Liver (tissue), 9 donors: ENCODE measurements around the gene CSRP1. TPM values are rescaled to one million over a fixed set of nuclear protein-coding genes. Genes with fewer than 3 reads are reported as not detected.

Source experiments
- DNase-seq: peaks from one replicate; pipeline ENCODE4 v3.0.0-alpha.2; 2017; ENCODE audit warnings: low spot score
- H3K27ac ChIP-seq, 2 donors: one replicate each; pipeline ENCODE4 v1.7.0; 2013; ENCODE audit warnings: inconsistent platforms in 2 of 2, low read length in 2 of 2, control low read depth in 1 of 2, low read depth in 1 of 2, mild to moderate bottlenecking in 1 of 2
- H3K27me3 ChIP-seq, 4 donors: one replicate each; pipeline versions ENCODE4 v1.6.1 to v1.7.0; 2013; ENCODE audit warnings: low read length in 3 of 4, inconsistent platforms in 1 of 4, mild to moderate bottlenecking in 1 of 4, moderate library complexity in 1 of 4; ENCODE audit not compliant: control insufficient read depth in 4 of 4, insufficient read depth in 4 of 4
- H3K36me3 ChIP-seq, 4 donors: one replicate each; pipeline versions ENCODE4 v1.6.1 to v1.7.0; 2013; ENCODE audit warnings: low read length in 3 of 4, mild to moderate bottlenecking in 3 of 4, low read depth in 1 of 4, moderate library complexity in 1 of 4; ENCODE audit not compliant: control insufficient read depth in 4 of 4, insufficient read depth in 3 of 4
- H3K4me1 ChIP-seq, 4 donors: one replicate each; pipeline versions ENCODE4 v1.6.1 to v1.7.0; 2013; ENCODE audit warnings: low read length in 3 of 4, mild to moderate bottlenecking in 3 of 4, moderate library complexity in 1 of 4; ENCODE audit not compliant: control insufficient read depth in 4 of 4, insufficient read depth in 4 of 4
- H3K4me3 ChIP-seq, 3 donors: one replicate each; pipeline versions ENCODE4 v1.6.1 to v1.7.0; 2013; ENCODE audit warnings: low read length in 3 of 3, control low read depth in 1 of 3, low read depth in 1 of 3, mild to moderate bottlenecking in 1 of 3
- H3K9ac ChIP-seq, 2 donors: one replicate each; pipeline ENCODE4 v1.7.0; 2013; ENCODE audit warnings: low read length in 2 of 2, mild to moderate bottlenecking in 2 of 2, moderate library complexity in 2 of 2, control low read depth in 1 of 2, low read depth in 1 of 2
- H3K9me3 ChIP-seq, 4 donors: one replicate each; pipeline versions ENCODE4 v1.6.1 to v1.7.0; 2013; ENCODE audit warnings: low read length in 3 of 4; ENCODE audit not compliant: control insufficient read depth in 4 of 4
- CTCF ChIP-seq: fragments of 150-350 bp; IDR thresholded peaks from 2 replicates; pipeline ENCODE4 v1.5.1; 2017; ENCODE audit warnings: improper control_type of control experiment, low read depth, low read length; ENCODE audit not compliant: missing input control
- EGR1 ChIP-seq, 2 donors: IDR thresholded peaks; 2 replicates each; pipeline ENCODE4 v1.6.1; 2016 to 2018; ENCODE audit warnings: antibody characterized with exemption in 2 of 2, low read depth in 2 of 2
- FOXA1 ChIP-seq: IDR thresholded peaks from 2 replicates; pipeline ENCODE4 v1.6.1; 2016; ENCODE audit warnings: antibody characterized with exemption
- FOXA2 ChIP-seq: IDR thresholded peaks from 2 replicates; pipeline ENCODE4 v1.6.1; 2016; ENCODE audit warnings: antibody characterized with exemption
- GABPA ChIP-seq, 2 donors: IDR thresholded peaks in 1 of 2; conservative IDR thresholded peaks in 1 of 2; 2 replicates each; pipeline ENCODE4 v1.6.1; 2016; ENCODE audit warnings: antibody characterized with exemption in 2 of 2, mild to moderate bottlenecking in 1 of 2, moderate library complexity in 1 of 2
- HNF4A ChIP-seq, 2 donors: conservative IDR thresholded peaks; 2 replicates each; pipeline ENCODE4 v1.6.1; 2016; ENCODE audit warnings: antibody characterized with exemption in 2 of 2, mild to moderate bottlenecking in 2 of 2
- HNF4G ChIP-seq: IDR thresholded peaks from 2 replicates; pipeline ENCODE4 v1.6.1; 2016; ENCODE audit warnings: antibody characterized with exemption
- JUND ChIP-seq, 2 donors: IDR thresholded peaks; 2 replicates each; pipeline ENCODE4 v1.6.1; 2016; ENCODE audit warnings: antibody characterized with exemption in 2 of 2
- NR2F2 ChIP-seq: IDR thresholded peaks from 2 replicates; pipeline ENCODE4 v1.6.1; 2016; ENCODE audit warnings: antibody characterized with exemption
- RAD21 ChIP-seq, 2 donors: IDR thresholded peaks; 2 replicates each; pipeline ENCODE4 v1.6.1; 2016; ENCODE audit warnings: antibody characterized with exemption in 2 of 2, mild to moderate bottlenecking in 2 of 2
- REST ChIP-seq: IDR thresholded peaks from 2 replicates; pipeline ENCODE4 v1.6.1; 2016; ENCODE audit warnings: antibody characterized with exemption, mild to moderate bottlenecking
- RXRA ChIP-seq, 2 donors: IDR thresholded peaks; 2 replicates each; pipeline ENCODE4 v1.6.1; 2017 to 2018; ENCODE audit warnings: antibody characterized with exemption in 2 of 2, mild to moderate bottlenecking in 1 of 2
- SP1 ChIP-seq: IDR thresholded peaks from 2 replicates; pipeline ENCODE4 v1.6.1; 2018; ENCODE audit warnings: antibody characterized with exemption, mild to moderate bottlenecking
- TAF1 ChIP-seq: conservative IDR thresholded peaks from 2 replicates; pipeline ENCODE4 v1.6.1; 2016; ENCODE audit warnings: antibody characterized with exemption, mild to moderate bottlenecking
- YY1 ChIP-seq: IDR thresholded peaks from 2 replicates; pipeline ENCODE4 v1.6.1; 2016; ENCODE audit warnings: antibody characterized with exemption, mild to moderate bottlenecking
- whole genome bisulfite sequencing: extraction: QIAGEN DNeasy Blood & Tissue Kit; methylation state at CpG from one replicate; pipeline ENCODE4 v1.1.7; 2013; 5-methylcytosine and 5-hydroxymethylcytosine counted together
- polyA plus RNA-seq, 2 donors: library from polyadenylated mRNA; stranded (reverse) in 1 of 2; unstranded in 1 of 2; fragments of 200-250 nt in 1 of 2; fragments of >200 nt in 1 of 2; fragmentation: Nextera tagmentation in 1 of 2; extraction: Ambion mirVana in 1 of 2; gene quantifications; one replicate each; pipeline versions ENCODE4 v1.2.1 to v1.2.3, GENCODE V29; 2013 to 2015
- total RNA-seq, 2 donors: library from RNA; depleted of rRNA; stranded (reverse); fragments of >200 nt; gene quantifications; one replicate each; pipeline ENCODE4 v1.2.3, GENCODE V29; 2014
- TF ChIP-seq, protein P1 (sequence below): IDR thresholded peaks from 2 replicates; pipeline ENCODE4 v1.6.1; 2016; ENCODE audit warnings: antibody characterized with exemption
- TF ChIP-seq, protein P2 (sequence below): IDR thresholded peaks from 2 replicates; pipeline ENCODE4 v1.6.1; 2016; ENCODE audit warnings: antibody characterized with exemption
- donor health status: healthy.
- donor health status: healthy.
- donor health status: healthy.
- donor health status: healthy.
- donor health status: healthy.

The CSRP1 gene
- total and polyA plus RNA-seq, 4 donors, result 42.7 to 96.9 (median 68.3) TPM

DNA sequence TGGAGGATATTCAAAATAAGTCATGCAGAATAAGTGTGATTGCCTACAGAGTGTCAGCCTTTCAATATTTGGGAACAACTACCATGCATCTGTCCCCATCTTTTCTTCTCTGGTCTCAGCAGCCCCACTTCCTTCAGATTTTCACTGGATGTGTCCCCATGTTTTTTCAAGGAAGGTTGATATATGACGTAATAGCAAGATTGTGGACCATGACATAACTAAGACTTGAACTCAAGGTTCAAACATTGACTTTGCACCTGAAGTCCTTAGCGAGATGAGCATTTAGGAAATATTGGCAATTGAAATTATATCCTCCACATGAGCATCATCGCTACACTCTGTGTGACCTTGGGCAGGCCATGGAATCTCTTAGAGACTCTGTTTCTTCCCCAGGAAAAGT, 37.8 kb upstream of the CSRP1 start:
- Histone ChIP-seq H3K27me3 (peaks cover 0 to under 1% (median 0%) of the 10 kb centered on the region in 4 donors), H3K36me3 (no peaks in the 10 kb centered on the region), H3K4me1 (peaks cover 0 to 2% (median under 1%) of the 10 kb centered on the region in 4 donors), H3K4me3 (no peak overlapping the region), H3K27ac (no peak overlapping the region), H3K9me3 (no peaks in the 10 kb centered on the region), H3K9ac (no peak overlapping the region)
- DNase-seq, result no peak
- 97% methylated on average over 3 of the region's 3 CpGs for WGBS
- no peak for TF ChIP-seq RXRA (IDR thresholded peaks at IDR 0.05)
- no peak for TF ChIP-seq TAF1
- TF ChIP-seq RAD21 (IDR thresholded peaks at IDR 0.05), result no peak
- TF ChIP-seq CTCF, result no peak
- no peak for TF ChIP-seq NR2F2
- no peak for TF ChIP-seq FOXA1
- no peak for TF ChIP-seq EGR1 (IDR thresholded peaks at IDR 0.05; ENCODE audit: low read depth in 2 of 2)
- no peak for TF ChIP-seq HNF4G
- no peak for TF ChIP-seq YY1
- TF ChIP-seq, protein P1, sequence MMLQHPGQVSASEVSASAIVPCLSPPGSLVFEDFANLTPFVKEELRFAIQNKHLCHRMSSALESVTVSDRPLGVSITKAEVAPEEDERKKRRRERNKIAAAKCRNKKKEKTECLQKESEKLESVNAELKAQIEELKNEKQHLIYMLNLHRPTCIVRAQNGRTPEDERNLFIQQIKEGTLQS, result no peak
- no peak for TF ChIP-seq JUND (IDR thresholded peaks at IDR 0.05)
- no peak for TF ChIP-seq FOXA2
- TF ChIP-seq, protein P2, sequence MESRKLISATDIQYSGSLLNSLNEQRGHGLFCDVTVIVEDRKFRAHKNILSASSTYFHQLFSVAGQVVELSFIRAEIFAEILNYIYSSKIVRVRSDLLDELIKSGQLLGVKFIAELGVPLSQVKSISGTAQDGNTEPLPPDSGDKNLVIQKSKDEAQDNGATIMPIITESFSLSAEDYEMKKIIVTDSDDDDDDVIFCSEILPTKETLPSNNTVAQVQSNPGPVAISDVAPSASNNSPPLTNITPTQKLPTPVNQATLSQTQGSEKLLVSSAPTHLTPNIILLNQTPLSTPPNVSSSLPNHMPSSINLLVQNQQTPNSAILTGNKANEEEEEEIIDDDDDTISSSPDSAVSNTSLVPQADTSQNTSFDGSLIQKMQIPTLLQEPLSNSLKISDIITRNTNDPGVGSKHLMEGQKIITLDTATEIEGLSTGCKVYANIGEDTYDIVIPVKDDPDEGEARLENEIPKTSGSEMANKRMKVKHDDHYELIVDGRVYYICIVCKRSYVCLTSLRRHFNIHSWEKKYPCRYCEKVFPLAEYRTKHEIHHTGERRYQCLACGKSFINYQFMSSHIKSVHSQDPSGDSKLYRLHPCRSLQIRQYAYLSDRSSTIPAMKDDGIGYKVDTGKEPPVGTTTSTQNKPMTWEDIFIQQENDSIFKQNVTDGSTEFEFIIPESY, result no peak
- no peak for TF ChIP-seq HNF4A (conservative IDR thresholded peaks at IDR 0.05)

DNA sequence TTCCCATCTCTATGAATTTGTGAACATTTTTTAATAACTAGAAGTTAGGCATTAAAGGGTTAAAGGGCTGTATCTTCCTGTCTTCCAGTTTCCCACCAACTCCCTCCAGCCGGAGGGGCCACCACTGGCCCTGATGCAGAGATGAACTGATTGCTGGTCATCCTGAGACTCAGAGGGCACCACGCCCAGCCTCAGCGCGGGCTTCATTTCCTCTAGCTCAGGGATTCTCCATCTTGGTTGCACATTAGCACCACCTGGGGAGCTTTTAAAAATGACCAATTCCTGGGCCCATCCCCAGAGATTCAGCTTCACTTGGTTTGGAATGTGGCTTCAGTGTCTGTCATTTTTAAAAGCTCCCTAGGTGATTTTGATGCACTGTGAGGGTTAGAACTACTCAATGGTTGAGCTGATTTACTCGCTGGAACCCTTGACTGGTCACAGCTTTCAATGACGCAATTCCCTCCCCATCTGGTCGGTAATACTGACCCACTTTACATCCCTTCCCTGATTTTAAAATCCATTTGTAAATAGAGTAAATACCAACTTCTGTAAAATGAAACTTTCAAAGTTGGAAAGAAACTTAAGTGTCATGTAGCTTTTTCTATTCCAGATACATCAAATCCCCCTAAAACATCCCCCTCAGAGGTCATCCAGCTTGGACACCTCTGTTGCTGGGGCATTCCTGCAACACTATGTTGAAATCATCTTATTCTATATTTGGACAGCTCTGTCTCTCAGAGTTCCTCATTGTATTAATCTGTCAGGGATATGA, 37.1 kb upstream of the CSRP1 start:
- TF ChIP-seq, protein P1, result no peak
- TF ChIP-seq REST (no peak), JUND (IDR thresholded peaks at IDR 0.05) (no peak), YY1 (no peak), HNF4G (no peak), SP1 (no peak), GABPA (IDR thresholded peaks at IDR 0.05 in 1 of 2, conservative IDR thresholded peaks at IDR 0.05 in 1 of 2) (no peak), RXRA (IDR thresholded peaks at IDR 0.05) (no peak), CTCF (no peak), EGR1 (IDR thresholded peaks at IDR 0.05; ENCODE audit: low read depth in 2 of 2) (no peak), HNF4A (conservative IDR thresholded peaks at IDR 0.05) (no peak), FOXA1 (no peak)
- TF ChIP-seq, protein P2, result no peak
- Histone ChIP-seq H3K27me3 (peaks cover 0 to 3% (median 0%) of the 10 kb centered on the region in 4 donors), H3K9me3 (no peaks in the 10 kb centered on the region), H3K4me1 (peaks cover 3 to 8% (median 6%) of the 10 kb centered on the region in 4 donors), H3K36me3 (no peaks in the 10 kb centered on the region), H3K4me3 (no peak overlapping the region), H3K27ac (no peak overlapping the region), H3K9ac (no peak overlapping the region)
- WGBS, result 81% methylated on average over 7 of the region's 7 CpGs
- DNase-seq, result no peak
